Measurements from ENCODE around the gene TNNT1.

TNNT1 gene

GRCh38 chr19:55114566-55115145 is 34.4 kb downstream of the TNNT1 start:
- H3K4me3 ChIP-seq (ENCODE audit: low read depth, low read length): no peak overlapping the region
- TF ChIP-seq CTCF (IDR thresholded peaks at IDR 0.05; ENCODE audit: insufficient read depth, low read length, missing control alignments): no peak
- POLR2A ChIA-PET: no interaction called here
- DNase-seq (ENCODE audit: low read depth, low spot score): no peak
- CTCF ChIA-PET: interaction anchor here (1.0 to 1.5 kb wide), 2 partner anchors 26 to 390 kb away, joined by 3 read pairs; no protein-coding TSS in a partner anchor

DNA sequence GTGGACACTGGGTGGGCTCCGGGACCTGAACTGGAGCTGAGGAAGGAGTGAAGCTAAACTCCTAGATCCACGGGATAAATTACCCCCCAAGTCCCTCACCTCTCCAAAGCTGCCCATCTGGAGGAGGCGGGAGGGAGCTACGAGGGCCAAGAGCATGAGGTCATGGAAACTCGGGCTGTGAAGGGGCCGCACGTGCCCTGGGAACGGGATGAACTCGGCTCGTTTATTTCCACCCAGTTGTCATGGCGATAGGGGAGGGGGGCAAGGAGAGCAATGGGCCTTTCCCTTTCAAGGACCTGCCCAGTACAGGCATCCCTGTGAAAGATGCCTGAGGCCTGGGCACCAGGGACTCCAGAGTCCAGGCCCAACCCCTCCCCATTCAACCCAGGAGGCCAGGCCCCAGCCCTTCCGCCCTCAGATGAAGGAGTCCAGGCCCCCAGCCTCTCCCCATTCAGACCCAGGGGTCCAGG is 35.4 kb downstream of the TNNT1 start:
- POLR2A ChIA-PET: no interaction called here
- H3K4me3 ChIP-seq (ENCODE audit: low read depth, low read length): no peak overlapping the region
- TF ChIP-seq CTCF (IDR thresholded peaks at IDR 0.05; ENCODE audit: insufficient read depth, low read length, missing control alignments): no peak
- peak; percentile 45 for DNase-seq (ENCODE audit: low read depth, low spot score)
- CTCF ChIA-PET: interaction anchor here (0.6 to 1.9 kb wide), 4 partner anchors 25 to 558 kb away, joined by 3 to 12 read pairs (median 3); no protein-coding TSS in a partner anchor

GRCh38 chr19:55112777-55113569 is 36.0 kb downstream of the TNNT1 start:
- ChIA-PET CTCF (interaction anchor here (0.6 to 1.9 kb wide), 4 partner anchors 24 to 559 kb away, joined by 3 to 12 read pairs (median 3); no protein-coding TSS in a partner anchor), POLR2A (no interaction called here)
- no peak overlapping the region for H3K4me3 ChIP-seq (ENCODE audit: low read depth, low read length)

DNA sequence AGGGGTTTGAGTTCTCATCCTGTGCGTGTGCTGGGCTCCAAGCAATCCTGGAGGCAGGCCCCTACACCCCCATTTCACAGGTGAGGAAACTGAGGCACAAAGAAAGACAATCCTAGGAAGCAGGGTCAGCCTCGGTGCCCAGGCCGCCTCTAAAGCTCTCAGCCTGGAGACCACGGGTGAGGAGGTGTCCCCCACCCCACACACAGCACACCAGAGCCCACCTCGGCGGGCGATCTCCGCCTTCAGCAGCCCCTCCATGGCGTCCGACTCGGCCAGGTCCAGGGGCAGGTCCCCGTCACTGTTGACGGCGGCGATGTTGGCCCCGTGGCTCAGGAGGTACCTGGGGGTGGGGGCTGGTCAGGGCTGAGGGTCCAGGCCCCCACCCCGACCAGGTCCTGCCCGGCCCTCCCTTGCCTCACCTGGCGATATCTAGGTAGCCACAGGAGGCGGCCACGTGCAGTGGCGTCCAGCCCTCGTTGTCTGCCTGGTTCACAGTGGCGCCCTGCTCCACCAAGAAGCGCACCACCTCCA is 36.7 kb downstream of the TNNT1 start:
- POLR2A ChIA-PET: no interaction called here
- CTCF ChIA-PET: interaction anchor here (1.0 to 1.9 kb wide), 3 partner anchors 11 to 355 kb away, joined by 3 to 12 read pairs (median 3); no protein-coding TSS in a partner anchor
- no peak overlapping the region for H3K4me3 ChIP-seq (ENCODE audit: low read depth, low read length)
- TF ChIP-seq CTCF (IDR thresholded peaks at IDR 0.05; ENCODE audit: insufficient read depth, low read length, missing control alignments): no peak
- DNase-seq (ENCODE audit: low read depth, low spot score): no peak

More at GRCh38 chr19:55112777-55113569, 36.0 kb downstream of the TNNT1 start:
- no peak for TF ChIP-seq CTCF (IDR thresholded peaks at IDR 0.05; ENCODE audit: insufficient read depth, low read length, missing control alignments)
- no peak for DNase-seq (ENCODE audit: low read depth, low spot score)

- CTCF ChIA-PET: interaction anchor here (1.5 to 1.6 kb wide), 2 partner anchors 10 to 23 kb away, joined by 3 to 5 read pairs; no protein-coding TSS in a partner anchor
- DNase-seq (ENCODE audit: low read depth, low spot score): no peak
- no peak overlapping the region for H3K4me3 ChIP-seq (ENCODE audit: low read depth, low read length)
- no peak for TF ChIP-seq CTCF (IDR thresholded peaks at IDR 0.05; ENCODE audit: insufficient read depth, low read length, missing control alignments)
- POLR2A ChIA-PET: no interaction called here
These were observed 37.7 kb downstream of the TNNT1 start for GRCh38 chr19:55111238-55111831.

Measured in AG04449 (cell line).